D721Med (cell line): Measurements from ENCODE around the gene RPL31.

Experiments used
- DNase-seq: peaks from one replicate; pipeline ENCODE4 v3.0.0; 2011; ENCODE audit warnings: low spot score; ENCODE audit not compliant: insufficient read length
- FAIRE-seq: peaks from 2 replicates; lab custom pipeline; 2011; peaks lifted over from hg19 to GRCh38; lab: Jason Lieb, UNC
- CTCF ChIP-seq: IDR thresholded peaks from 2 replicates; pipeline ENCODE4 v1.5.1; 2012; ENCODE audit warnings: mild to moderate bottlenecking, control low read depth; ENCODE audit not compliant: insufficient read depth; ENCODE audit errors: missing control alignments

The RPL31 gene

GRCh38 chr2:100980046-100980445 is 22.0 kb upstream of the RPL31 start:
- no peak for TF ChIP-seq CTCF
- FAIRE-seq (no peak), DNase-seq (no peak)

- DNase-seq (no peak), FAIRE-seq (no peak)
- no peak for TF ChIP-seq CTCF
Measured at GRCh38 chr2:100981011-100981410, 21.1 kb upstream of the RPL31 start.

- DNase-seq (no peak), FAIRE-seq (no peak)
- TF ChIP-seq CTCF, result no peak
Measured at GRCh38 chr2:100982431-100982861, 19.6 kb upstream of the RPL31 start.

- no peak for TF ChIP-seq CTCF
- FAIRE-seq (no peak), DNase-seq (no peak)
Measured at GRCh38 chr2:100983201-100983600, 18.9 kb upstream of the RPL31 start.

- no peak for TF ChIP-seq CTCF
- FAIRE-seq (no peak), DNase-seq (no peak)
Measured at GRCh38 chr2:100983684-100984310, 18.3 kb upstream of the RPL31 start.

GRCh38 chr2:100984892-100985307 is 17.2 kb upstream of the RPL31 start:
- FAIRE-seq, result no peak
- DNase-seq, result peak; percentile 56
- TF ChIP-seq CTCF, result peak; percentile 95

GRCh38 chr2:100986157-100986556 is 15.9 kb upstream of the RPL31 start:
- FAIRE-seq, result no peak
- no peak for DNase-seq
- no peak for TF ChIP-seq CTCF
